Nephron progenitor cell (in vitro differentiated cells): Measurements from ENCODE around the gene TRIO.

ENCODE experiments used
- DNase-seq: peaks from one replicate; pipeline ENCODE4 v3.0.0; 2021
- H3K27ac Mint-ChIP-seq: 2 replicates; pipeline ENCODE4 v1.8.0; 2021; ENCODE audit warnings: mild to moderate bottlenecking, moderate library complexity, mixed read lengths
- H3K27me3 Mint-ChIP-seq: 2 replicates; pipeline ENCODE4 v1.8.0; 2021; ENCODE audit warnings: mild to moderate bottlenecking, low read depth, mixed read lengths; ENCODE audit not compliant: poor library complexity
- H3K36me3 Mint-ChIP-seq: 2 replicates; pipeline ENCODE4 v1.8.0; 2021; ENCODE audit warnings: low read depth, mixed read lengths
- H3K4me1 Mint-ChIP-seq: 2 replicates; pipeline ENCODE4 v1.8.0; 2021; ENCODE audit warnings: mixed read lengths
- H3K4me3 Mint-ChIP-seq: 2 replicates; pipeline ENCODE4 v1.8.0; 2021; ENCODE audit warnings: mild to moderate bottlenecking, moderate library complexity, mixed read lengths
- H3K9me3 Mint-ChIP-seq: 2 replicates; pipeline ENCODE4 v1.8.0; 2021; ENCODE audit warnings: mild to moderate bottlenecking, moderate library complexity, mixed read lengths
- CTCF ChIP-seq: fragments of 200-600 bp; sonication (generic); IDR thresholded peaks from 2 replicates; pipeline ENCODE4 v1.5.0; 2021; ENCODE audit warnings: antibody characterized with exemption

The TRIO gene

DNA sequence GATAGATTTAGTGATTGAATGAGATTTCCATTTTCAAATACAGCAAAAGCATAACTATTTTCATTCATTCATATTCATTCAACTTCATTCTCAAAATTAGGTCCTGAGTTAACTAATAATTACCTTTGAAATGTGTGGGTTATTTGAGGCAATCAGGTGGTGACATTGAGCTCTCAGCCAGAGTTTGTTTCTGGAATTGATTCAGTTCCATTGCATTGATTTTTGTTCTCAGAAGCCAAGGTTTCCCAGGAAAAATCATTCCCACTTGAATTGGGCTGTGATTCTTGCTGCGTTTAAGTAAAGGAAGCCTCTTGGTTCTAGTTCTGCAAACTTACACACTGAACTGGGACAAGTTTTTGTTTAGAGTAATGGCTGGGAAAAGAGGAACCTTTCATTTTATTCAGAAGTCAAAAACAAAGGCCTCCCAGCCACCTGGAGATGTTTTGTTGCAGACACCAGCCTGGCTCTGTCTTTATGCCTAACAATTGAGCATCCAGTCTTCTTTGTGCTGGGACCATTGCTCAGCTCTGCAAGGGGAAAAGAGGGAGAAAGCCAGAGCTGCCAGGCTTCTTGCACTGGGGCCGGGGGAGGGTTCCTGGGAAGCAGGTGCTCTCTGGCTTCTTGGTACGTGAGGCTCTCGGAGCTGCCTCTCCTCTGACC is 198.6 kb downstream of the TRIO start:
- Mint-ChIP-seq H3K27me3 (no peaks in the 10 kb centered on the region), H3K27ac (no peak overlapping the region), H3K36me3 (peaks cover 73% of the 10 kb centered on the region), H3K9me3 (peaks cover 7% of the 10 kb centered on the region), H3K4me1 (peaks cover 11% of the 10 kb centered on the region), H3K4me3 (no peak overlapping the region)
- no peak for DNase-seq
- TF ChIP-seq CTCF: no peak

DNA sequence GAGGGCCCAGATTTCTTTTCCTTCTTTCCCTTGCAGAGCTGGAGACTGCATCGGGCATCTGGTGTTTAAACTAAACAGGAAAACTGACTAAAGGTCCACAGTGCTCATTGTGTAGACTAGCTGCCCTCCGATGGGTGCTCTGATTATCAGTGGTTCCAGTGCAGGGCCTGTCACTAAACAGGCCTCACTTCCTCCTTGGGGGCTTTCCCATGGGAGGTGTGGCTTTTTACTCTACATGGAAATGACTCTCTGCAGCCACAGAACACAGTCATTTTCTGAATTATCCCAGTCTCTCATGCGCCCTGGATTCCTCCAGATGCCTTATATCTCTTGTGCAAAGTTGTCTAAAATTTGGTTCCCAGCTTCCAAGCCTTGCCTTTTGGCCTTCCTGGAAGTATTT is 199.2 kb downstream of the TRIO start:
- Mint-ChIP-seq H3K9me3 (peaks cover 7% of the 10 kb centered on the region), H3K4me3 (no peak overlapping the region), H3K4me1 (peaks cover 11% of the 10 kb centered on the region), H3K27me3 (no peaks in the 10 kb centered on the region), H3K36me3 (peaks cover 70% of the 10 kb centered on the region), H3K27ac (no peak overlapping the region)
- TF ChIP-seq CTCF: no peak
- no peak for DNase-seq

- TF ChIP-seq CTCF: no peak
- H3K27ac Mint-ChIP-seq: no peak overlapping the region
- H3K27me3 Mint-ChIP-seq: no peaks in the 10 kb centered on the region
- H3K9me3 Mint-ChIP-seq: peaks cover 7% of the 10 kb centered on the region
- peaks cover 72% of the 10 kb centered on the region for H3K36me3 Mint-ChIP-seq
- DNase-seq: no peak
- H3K4me1 Mint-ChIP-seq: peaks cover 11% of the 10 kb centered on the region
- no peak overlapping the region for H3K4me3 Mint-ChIP-seq
Observed at GRCh38 chr5:14343376-14343775, 200.2 kb downstream of the TRIO start.

- peaks cover 7% of the 10 kb centered on the region for H3K9me3 Mint-ChIP-seq
- no peak overlapping the region for H3K4me3 Mint-ChIP-seq
- peaks cover 16% of the 10 kb centered on the region for H3K4me1 Mint-ChIP-seq
- H3K27ac Mint-ChIP-seq: peak overlapping the region; percentile 35
- peaks cover 68% of the 10 kb centered on the region for H3K36me3 Mint-ChIP-seq
- no peak for TF ChIP-seq CTCF
- DNase-seq: no peak
- H3K27me3 Mint-ChIP-seq: no peaks in the 10 kb centered on the region
Observed at GRCh38 chr5:14347522-14347921, 204.4 kb downstream of the TRIO start.

DNA sequence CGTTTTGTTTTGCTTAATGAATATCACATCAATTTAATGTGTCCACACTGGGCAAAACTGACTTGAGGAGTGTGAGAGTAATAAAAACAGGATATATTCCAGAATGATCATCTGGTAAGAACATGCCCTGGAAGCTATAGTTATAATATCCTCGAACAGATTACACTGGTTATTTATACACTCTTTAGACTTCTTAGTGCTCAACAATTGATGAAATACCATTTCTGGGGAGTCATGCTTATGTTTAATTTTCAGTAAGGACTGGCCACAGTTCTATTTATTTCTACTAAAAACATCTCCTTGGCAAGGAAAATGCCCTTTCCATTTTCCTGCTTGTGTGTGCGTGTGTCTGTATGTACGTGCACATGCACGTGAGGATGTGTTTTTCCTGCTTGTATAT is 205.0 kb downstream of the TRIO start:
- H3K27ac Mint-ChIP-seq: peak overlapping the region; percentile 35
- H3K9me3 Mint-ChIP-seq: peaks cover 7% of the 10 kb centered on the region
- no peaks in the 10 kb centered on the region for H3K27me3 Mint-ChIP-seq
- no peak for DNase-seq
- H3K4me3 Mint-ChIP-seq: no peak overlapping the region
- TF ChIP-seq CTCF: no peak
- peaks cover 16% of the 10 kb centered on the region for H3K4me1 Mint-ChIP-seq
- peaks cover 66% of the 10 kb centered on the region for H3K36me3 Mint-ChIP-seq

DNA sequence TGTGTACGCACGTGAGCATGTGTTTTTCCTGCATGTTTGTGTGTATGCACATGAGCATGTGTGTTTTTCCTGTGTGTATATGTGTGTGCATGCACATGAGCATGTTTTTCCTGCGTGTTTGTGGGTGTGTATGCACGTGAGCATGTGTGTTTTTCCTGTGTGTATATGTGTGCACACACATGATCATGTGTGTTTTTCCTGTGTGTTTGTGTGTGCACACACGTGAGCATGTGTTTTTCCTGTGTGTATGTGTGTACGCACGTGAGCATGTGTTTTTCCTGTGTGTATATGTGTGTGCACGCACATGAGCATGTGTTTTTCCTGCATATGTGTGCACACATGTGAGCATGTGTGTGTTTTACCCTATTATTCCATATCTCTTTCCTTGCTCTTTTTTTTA is 205.9 kb downstream of the TRIO start:
- H3K4me1 Mint-ChIP-seq: peaks cover 16% of the 10 kb centered on the region
- no peaks in the 10 kb centered on the region for H3K27me3 Mint-ChIP-seq
- no peak for DNase-seq
- TF ChIP-seq CTCF: no peak
- peaks cover 7% of the 10 kb centered on the region for H3K9me3 Mint-ChIP-seq
- peak overlapping the region; percentile 73 for H3K27ac Mint-ChIP-seq
- H3K36me3 Mint-ChIP-seq: peaks cover 57% of the 10 kb centered on the region
- H3K4me3 Mint-ChIP-seq: no peak overlapping the region
